Activated CD4-positive, alpha-beta T cell treated with anti-CD3 and anti-CD28 coated beads for 1 hour (primary cell): Measurements from ENCODE around the gene POFUT1.

Experiments used
- DNase-seq: peaks from one replicate; pipeline ENCODE4 v3.0.0-alpha.2; 2020

POFUT1 gene

DNA sequence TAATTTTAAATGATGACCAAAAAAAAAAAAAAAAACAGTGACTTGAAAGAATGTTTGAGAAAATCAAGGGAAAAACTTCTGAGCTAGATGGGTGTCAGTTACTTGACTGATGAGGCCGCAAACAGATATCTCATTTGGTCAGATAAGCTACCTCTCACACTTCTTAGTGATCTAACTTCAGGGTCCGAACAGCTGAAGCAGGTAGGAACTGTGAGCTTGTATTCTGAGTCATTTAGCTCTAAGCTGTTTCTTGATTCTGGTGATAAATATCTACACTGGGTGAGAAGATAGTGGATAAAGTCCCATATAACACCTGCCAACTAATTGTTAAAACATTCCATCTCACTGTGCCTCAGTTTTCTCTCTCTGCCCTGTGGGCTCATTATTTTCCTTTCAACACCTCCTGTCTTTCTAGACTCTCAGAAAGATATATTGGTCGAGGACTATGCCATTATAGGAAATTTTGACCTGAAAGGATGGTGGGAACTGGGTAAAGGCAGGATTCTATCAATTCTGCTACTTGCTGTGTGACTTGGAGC, 77.5 kb downstream of the POFUT1 start:
- no peak for DNase-seq

DNA sequence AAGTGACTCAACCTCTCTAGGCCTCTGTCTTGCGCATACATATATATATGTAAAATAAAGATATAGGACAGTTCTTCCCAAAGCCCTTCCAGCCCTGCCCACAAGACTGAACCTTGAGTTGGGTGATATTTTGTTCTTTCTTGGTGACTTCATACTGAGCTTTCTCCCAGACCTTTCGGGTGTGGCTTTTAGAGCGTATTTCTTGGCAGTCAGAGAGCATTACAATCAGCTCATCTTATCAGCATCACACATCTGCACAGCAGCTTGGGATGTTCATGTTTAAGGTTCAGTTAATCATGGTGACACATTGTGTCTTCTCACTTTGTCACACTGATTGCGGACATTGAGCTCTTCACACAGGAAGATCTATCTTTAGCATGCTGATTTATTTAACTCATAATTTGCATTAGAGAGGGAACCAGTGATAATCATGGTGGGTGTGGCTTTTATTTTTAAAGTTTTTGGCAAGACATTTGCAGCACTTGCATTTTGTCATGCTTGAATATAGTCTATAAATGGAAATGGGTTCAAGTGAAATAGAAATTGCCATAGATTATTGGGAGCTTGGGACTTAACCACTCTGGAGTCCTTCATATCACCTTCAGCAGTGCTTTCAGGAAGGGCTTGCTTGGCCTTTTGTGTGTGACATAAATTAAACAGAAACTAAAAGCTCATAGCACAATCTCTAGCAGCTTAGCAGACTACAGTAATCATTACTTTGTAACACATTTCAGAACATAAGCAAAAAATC, 78.1 kb downstream of the POFUT1 start:
- no peak for DNase-seq

DNA sequence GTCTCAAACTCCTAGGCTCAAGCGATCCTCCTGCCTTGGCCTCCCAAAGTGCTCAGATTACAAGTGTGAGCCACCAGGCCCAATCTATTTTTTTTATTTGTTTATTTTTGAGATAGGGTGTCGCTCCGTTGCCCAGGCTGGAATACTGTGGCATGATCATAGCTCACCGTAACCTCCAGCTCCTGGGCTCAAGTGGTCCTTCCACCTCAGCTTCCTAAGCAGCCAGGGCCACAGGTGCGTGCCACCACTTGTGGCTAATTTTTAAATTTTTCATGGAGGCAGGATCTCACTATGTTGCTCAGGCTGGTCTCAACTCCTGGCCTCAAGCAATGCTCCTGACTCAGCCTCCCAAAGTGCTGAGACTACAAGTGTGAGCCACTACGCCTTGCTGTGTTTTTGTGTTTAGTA, 79.6 kb downstream of the POFUT1 start:
- no peak for DNase-seq
